ENCODE results near the gene CRYBA4.
A peak's percentile ranks its signal among the peaks of the same experiment; 100 is the strongest.

CRYBA4 gene

DNA sequence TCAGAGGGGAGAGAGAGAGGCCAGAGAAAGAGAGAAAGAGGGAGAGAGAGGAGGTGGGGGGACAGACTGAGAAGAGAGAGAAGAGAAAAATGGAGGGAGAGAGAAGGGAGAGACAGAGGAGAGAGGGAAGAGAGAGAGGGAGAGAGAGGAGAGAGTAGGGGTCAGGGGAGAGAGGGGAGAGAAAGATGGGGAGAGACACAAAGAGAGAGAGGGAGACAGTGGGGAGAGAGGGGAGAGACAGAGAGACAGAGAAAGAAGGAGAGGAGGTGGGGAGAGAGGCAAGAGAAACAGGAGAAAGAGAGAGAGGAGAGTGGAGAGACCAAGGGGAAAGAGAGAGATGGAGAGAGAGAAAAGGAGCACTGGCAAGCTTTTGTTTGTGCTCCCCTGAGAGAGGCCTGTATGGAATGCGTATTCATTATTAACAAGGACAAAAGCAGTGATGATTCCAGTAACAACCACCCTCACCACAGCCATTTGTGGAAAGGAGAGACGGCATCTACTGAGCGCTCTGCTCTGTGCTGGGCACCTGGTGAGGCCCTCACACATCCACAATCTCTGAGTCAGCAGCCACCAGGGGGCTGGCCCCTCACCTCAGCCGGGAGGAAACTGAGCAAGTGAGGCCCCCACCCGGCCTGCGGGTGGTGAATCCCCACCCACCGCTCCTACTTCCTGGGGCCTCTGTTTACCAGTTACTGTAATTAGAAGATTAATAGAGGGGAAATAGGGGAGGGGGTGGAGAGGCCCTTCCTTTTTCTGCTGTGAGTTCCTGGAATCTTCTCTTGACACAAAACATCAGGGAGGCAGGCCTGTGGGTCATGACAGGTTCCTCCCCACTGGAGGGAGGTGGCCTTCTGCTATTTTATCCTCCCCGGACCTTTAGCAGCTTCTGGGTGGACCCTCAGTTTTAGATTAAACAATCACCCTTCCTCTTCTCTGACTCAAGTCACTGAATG is 21.0 kb downstream of the CRYBA4 start:
- Histone ChIP-seq H3K9me3 (ENCODE audit: control insufficient read depth in 1 of 2, low read length in 2 of 2) (no peaks in the 10 kb centered on the region), H3K4me3 (ENCODE audit: low read depth in 1 of 2, low read length in 2 of 2) (no peak overlapping the region), H3K4me1 (ENCODE audit: control insufficient read depth in 1 of 2, insufficient read depth in 2 of 2, low read length in 2 of 2) (peaks cover 4 to 5% of the 10 kb centered on the region in 2 donors), H3K36me3 (ENCODE audit: control insufficient read depth in 1 of 2, insufficient read depth in 2 of 2, low read length in 2 of 2) (no peaks in the 10 kb centered on the region), H3K27me3 (ENCODE audit: control insufficient read depth in 1 of 2, insufficient read depth in 2 of 2, low read length in 2 of 2) (no peaks in the 10 kb centered on the region), H3K9ac (ENCODE audit: low read depth in 1 of 2, low read length in 2 of 2) (peak overlapping the region in 1 of 2 donors; percentile 3), H3K27ac (ENCODE audit: low read depth, low read length) (no peak overlapping the region)

DNA sequence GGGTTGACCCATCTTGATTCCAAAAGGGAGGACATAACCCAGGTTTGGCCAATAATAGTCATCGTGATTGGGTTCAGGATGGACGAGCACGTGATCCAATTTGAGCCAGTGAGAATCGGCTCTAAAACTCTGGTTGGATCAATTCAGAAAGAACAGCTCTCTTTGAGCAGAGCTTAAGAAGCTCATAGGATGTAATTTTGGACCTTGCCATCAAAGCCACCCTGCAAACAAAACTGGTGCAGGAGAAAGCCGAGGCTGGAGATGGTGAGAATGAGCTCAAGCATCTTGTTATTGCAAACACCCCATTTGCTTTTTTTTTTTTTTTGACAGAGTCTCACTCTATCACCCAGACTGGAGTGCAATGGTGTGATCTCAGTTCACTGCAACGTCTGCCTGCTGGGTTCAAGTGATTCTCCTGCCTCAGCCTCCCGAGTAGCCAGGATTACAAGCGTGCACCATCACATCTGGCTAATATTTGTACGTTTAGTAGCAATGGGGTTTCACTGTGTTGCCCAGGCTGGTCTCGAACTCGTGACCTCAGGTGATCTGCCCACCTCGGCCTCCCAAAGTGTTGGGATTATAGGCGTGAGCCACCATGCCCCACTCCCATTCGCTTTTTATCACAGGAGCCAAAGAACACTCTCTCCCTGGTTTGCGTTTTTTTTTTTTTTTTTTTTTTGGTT is 21.8 kb downstream of the CRYBA4 start:
- H3K27ac ChIP-seq (ENCODE audit: low read depth, low read length) = no peak overlapping the region
- no peaks in the 10 kb centered on the region for H3K36me3 ChIP-seq (ENCODE audit: control insufficient read depth in 1 of 2, insufficient read depth in 2 of 2, low read length in 2 of 2)
- no peak overlapping the region for H3K4me3 ChIP-seq (ENCODE audit: low read depth in 1 of 2, low read length in 2 of 2)
- peaks cover 4 to 5% of the 10 kb centered on the region in 2 donors for H3K4me1 ChIP-seq (ENCODE audit: control insufficient read depth in 1 of 2, insufficient read depth in 2 of 2, low read length in 2 of 2)
- no peak overlapping the region for H3K9ac ChIP-seq (ENCODE audit: low read depth in 1 of 2, low read length in 2 of 2)
- H3K9me3 ChIP-seq (ENCODE audit: control insufficient read depth in 1 of 2, low read length in 2 of 2) = no peaks in the 10 kb centered on the region
- H3K27me3 ChIP-seq (ENCODE audit: control insufficient read depth in 1 of 2, insufficient read depth in 2 of 2, low read length in 2 of 2) = peaks cover 0 to 4% of the 10 kb centered on the region in 2 donors

DNA sequence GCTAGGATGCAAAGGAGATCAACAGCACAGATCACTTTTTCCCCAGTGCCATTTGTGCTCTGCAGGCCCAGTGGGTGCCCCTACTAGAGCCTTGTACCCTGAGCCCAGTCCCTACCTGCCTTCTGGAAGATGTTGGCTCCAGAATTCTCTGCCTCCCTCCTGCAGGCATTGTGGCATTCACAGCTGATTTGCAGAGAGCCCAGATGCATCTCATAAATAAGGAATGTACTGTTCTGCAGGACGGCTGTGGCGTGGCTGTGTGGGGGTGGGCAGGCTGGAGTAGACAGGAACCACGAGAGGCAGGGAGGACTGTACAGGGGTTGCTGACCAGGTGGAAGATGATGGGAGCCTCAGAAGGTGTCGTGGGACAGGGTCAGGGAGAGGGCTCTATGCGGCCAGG is 24.4 kb downstream of the CRYBA4 start:
- H3K4me1 ChIP-seq (ENCODE audit: control insufficient read depth in 1 of 2, insufficient read depth in 2 of 2, low read length in 2 of 2) = peaks cover 4 to 5% of the 10 kb centered on the region in 2 donors
- no peak overlapping the region for H3K9ac ChIP-seq (ENCODE audit: low read depth in 1 of 2, low read length in 2 of 2)
- no peaks in the 10 kb centered on the region for H3K36me3 ChIP-seq (ENCODE audit: control insufficient read depth in 1 of 2, insufficient read depth in 2 of 2, low read length in 2 of 2)
- peaks cover under 1 to 7% of the 10 kb centered on the region in 2 donors for H3K27me3 ChIP-seq (ENCODE audit: control insufficient read depth in 1 of 2, insufficient read depth in 2 of 2, low read length in 2 of 2)
- H3K27ac ChIP-seq (ENCODE audit: low read depth, low read length) = no peak overlapping the region
- no peaks in the 10 kb centered on the region for H3K9me3 ChIP-seq (ENCODE audit: control insufficient read depth in 1 of 2, low read length in 2 of 2)
- no peak overlapping the region for H3K4me3 ChIP-seq (ENCODE audit: low read depth in 1 of 2, low read length in 2 of 2)

GRCh38 chr22:26648011-26648497 is 26.3 kb downstream of the CRYBA4 start:
- Histone ChIP-seq H3K9me3 (ENCODE audit: control insufficient read depth in 1 of 2, low read length in 2 of 2) (no peaks in the 10 kb centered on the region), H3K4me1 (ENCODE audit: control insufficient read depth in 1 of 2, insufficient read depth in 2 of 2, low read length in 2 of 2) (peaks cover 4 to 5% of the 10 kb centered on the region in 2 donors), H3K27me3 (ENCODE audit: control insufficient read depth in 1 of 2, insufficient read depth in 2 of 2, low read length in 2 of 2) (peaks cover 3 to 7% of the 10 kb centered on the region in 2 donors), H3K27ac (ENCODE audit: low read depth, low read length) (no peak overlapping the region), H3K4me3 (ENCODE audit: low read depth in 1 of 2, low read length in 2 of 2) (no peak overlapping the region), H3K9ac (ENCODE audit: low read depth in 1 of 2, low read length in 2 of 2) (no peak overlapping the region), H3K36me3 (ENCODE audit: control insufficient read depth in 1 of 2, insufficient read depth in 2 of 2, low read length in 2 of 2) (no peaks in the 10 kb centered on the region)

DNA sequence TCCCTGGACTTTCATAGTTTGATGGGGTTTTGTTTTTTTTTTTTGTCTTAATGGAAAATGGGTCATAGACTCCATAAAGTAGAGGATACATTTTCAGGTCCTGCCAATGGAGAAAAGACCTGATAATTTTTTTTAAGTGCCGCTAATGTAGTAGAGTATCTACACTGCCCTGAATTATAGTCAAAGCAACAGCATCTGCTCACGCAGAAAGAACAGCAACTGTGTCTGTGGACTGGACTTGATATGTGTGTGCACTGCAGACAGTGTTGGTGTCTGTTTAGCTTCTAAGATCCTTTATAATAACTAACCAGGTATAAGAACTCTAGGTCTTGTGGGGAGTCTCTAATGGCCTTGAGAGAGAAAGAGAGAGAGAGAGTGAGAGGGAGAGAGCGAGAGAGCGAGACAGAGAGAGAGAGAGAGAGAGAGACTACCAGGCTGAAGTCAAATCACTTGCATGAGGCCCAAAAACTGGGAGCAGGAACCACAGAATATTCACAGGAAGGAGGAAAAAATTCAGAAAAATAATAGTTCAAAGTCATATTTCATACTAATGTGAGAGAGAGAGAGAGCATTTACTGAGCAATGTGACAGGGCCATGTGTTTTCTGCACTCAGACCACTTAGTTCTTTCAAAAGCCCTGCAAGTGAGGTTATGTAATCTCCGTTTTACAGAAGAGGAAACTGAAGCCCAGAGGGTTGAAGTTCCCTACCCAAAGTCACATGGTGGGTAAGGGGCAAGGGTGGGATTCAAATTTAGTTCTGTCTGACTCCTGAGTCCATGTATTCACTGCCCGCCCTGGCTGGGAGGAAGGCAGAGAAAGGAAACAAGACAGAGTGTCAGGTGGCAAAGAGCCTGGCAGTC is 27.0 kb downstream of the CRYBA4 start:
- H3K9me3 ChIP-seq (ENCODE audit: control insufficient read depth in 1 of 2, low read length in 2 of 2) = no peaks in the 10 kb centered on the region
- no peak overlapping the region for H3K27ac ChIP-seq (ENCODE audit: low read depth, low read length)
- H3K36me3 ChIP-seq (ENCODE audit: control insufficient read depth in 1 of 2, insufficient read depth in 2 of 2, low read length in 2 of 2) = no peaks in the 10 kb centered on the region
- peaks cover 4 to 5% of the 10 kb centered on the region in 2 donors for H3K4me1 ChIP-seq (ENCODE audit: control insufficient read depth in 1 of 2, insufficient read depth in 2 of 2, low read length in 2 of 2)
- no peak overlapping the region for H3K9ac ChIP-seq (ENCODE audit: low read depth in 1 of 2, low read length in 2 of 2)
- no peak overlapping the region for H3K4me3 ChIP-seq (ENCODE audit: low read depth in 1 of 2, low read length in 2 of 2)
- H3K27me3 ChIP-seq (ENCODE audit: control insufficient read depth in 1 of 2, insufficient read depth in 2 of 2, low read length in 2 of 2) = peaks cover 3 to 7% of the 10 kb centered on the region in 2 donors

DNA sequence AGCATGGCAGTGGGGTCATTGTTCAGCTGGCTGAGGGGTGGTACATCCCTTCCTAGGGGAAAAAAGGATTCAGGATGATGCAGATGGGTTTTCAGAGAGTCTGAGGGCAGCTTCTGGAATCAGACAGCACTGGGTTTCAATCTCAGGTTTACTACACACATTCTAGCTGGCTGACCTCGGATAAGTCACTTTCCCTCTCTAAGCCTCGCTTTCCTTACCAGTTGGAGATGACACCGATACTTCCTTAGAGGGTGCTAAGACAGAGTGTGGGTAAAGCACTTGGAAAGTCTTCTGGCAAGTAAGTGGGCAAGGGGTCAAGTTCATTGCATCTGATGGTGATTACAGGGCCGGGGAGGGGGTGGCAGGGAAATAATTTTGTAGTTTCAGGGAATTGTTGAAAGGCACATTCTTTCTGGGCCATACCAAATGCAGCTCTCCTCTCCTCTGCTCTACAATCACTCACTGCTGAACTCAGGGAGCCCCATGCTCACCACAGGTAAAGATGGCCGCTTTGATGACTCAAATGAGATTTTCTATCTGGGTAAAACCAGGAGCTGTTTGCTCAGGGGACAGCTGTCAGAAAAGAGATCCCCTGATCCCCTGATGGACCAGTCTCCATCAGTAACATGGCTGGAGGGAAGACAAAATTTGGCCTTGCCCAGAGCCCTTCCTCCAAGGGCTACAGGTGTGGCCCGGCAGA is 29.1 kb downstream of the CRYBA4 start:
- Histone ChIP-seq H3K9me3 (ENCODE audit: control insufficient read depth in 1 of 2, low read length in 2 of 2) (no peaks in the 10 kb centered on the region), H3K4me1 (ENCODE audit: control insufficient read depth in 1 of 2, insufficient read depth in 2 of 2, low read length in 2 of 2) (no peaks in the 10 kb centered on the region), H3K27ac (ENCODE audit: low read depth, low read length) (no peak overlapping the region), H3K4me3 (ENCODE audit: low read depth in 1 of 2, low read length in 2 of 2) (no peak overlapping the region), H3K27me3 (ENCODE audit: control insufficient read depth in 1 of 2, insufficient read depth in 2 of 2, low read length in 2 of 2) (peaks cover 3 to 7% of the 10 kb centered on the region in 2 donors), H3K9ac (ENCODE audit: low read depth in 1 of 2, low read length in 2 of 2) (no peak overlapping the region), H3K36me3 (ENCODE audit: control insufficient read depth in 1 of 2, insufficient read depth in 2 of 2, low read length in 2 of 2) (no peaks in the 10 kb centered on the region)

- H3K9ac ChIP-seq (ENCODE audit: low read depth in 1 of 2, low read length in 2 of 2) = no peak overlapping the region
- H3K36me3 ChIP-seq (ENCODE audit: control insufficient read depth in 1 of 2, insufficient read depth in 2 of 2, low read length in 2 of 2) = no peaks in the 10 kb centered on the region
- no peak overlapping the region for H3K4me3 ChIP-seq (ENCODE audit: low read depth in 1 of 2, low read length in 2 of 2)
- H3K4me1 ChIP-seq (ENCODE audit: control insufficient read depth in 1 of 2, insufficient read depth in 2 of 2, low read length in 2 of 2) = peaks cover 0 to under 1% of the 10 kb centered on the region in 2 donors
- no peak overlapping the region for H3K27ac ChIP-seq (ENCODE audit: low read depth, low read length)
- no peaks in the 10 kb centered on the region for H3K9me3 ChIP-seq (ENCODE audit: control insufficient read depth in 1 of 2, low read length in 2 of 2)
- H3K27me3 ChIP-seq (ENCODE audit: control insufficient read depth in 1 of 2, insufficient read depth in 2 of 2, low read length in 2 of 2) = peaks cover 3 to 12% of the 10 kb centered on the region in 2 donors
Measured at GRCh38 chr22:26651815-26652214, 30.1 kb downstream of the CRYBA4 start.

DNA sequence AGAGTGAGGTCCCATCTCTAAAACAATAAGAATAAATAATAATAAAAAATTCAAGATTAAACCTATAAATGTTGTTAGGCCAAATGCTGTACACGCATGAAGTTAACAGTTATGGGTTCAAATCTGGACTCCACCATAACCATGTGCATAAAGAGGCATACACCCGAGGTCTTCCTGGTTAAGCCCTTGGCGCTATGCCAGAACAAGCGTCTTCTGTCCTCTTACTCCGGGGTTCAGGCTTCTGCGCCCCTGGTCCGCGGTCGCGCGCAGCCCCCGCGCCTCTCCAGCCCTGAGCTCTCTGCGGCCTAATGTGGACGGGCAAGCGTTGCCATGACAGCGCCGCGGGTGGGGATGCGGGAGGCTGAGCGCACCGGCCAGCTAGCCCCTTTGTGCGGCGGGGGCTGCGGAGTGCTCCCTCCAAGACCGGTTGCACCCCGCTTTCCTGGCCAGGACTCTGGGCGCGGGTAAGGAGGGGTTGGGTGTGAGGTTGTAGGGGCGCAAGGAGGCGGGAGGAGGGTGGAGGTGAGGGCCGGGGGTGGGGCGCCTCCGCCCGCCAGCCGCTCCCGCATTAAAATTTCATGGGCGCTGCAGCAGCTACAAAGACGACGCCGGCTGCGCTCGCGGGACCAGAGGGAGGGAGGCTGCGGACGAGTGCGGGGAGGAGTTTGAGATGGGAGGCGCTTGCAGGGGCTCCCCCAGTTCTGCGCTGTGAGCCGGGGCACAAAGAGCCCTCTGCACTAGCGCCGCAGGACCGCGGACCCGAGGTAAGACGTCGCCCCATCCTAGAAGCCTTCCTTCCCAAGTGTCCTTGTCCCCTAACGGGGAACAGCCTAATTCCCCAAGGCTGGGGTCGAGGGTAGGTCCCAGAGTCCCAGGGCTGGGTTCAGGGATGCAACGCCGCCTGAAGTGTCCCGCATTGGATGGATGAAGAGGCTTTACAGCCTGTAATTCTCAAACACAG is 35.4 kb downstream of the CRYBA4 start, which contains the start of gene MIAT:
Gene MIAT (plus strand): TSS at position 698 of the 961 bp plus-strand sequence.
- no peaks in the 10 kb centered on the region for H3K9me3 ChIP-seq (ENCODE audit: control insufficient read depth in 1 of 2, low read length in 2 of 2)
- H3K4me3 ChIP-seq (ENCODE audit: low read depth in 1 of 2, low read length in 2 of 2) = peak within 1 kb of the TSS; percentile 56 to 66
- no peaks in the 10 kb centered on the region for H3K36me3 ChIP-seq (ENCODE audit: control insufficient read depth in 1 of 2, insufficient read depth in 2 of 2, low read length in 2 of 2)
- H3K27ac ChIP-seq (ENCODE audit: low read depth, low read length) = no peak within 1 kb of the TSS
- peaks cover 0 to 21% of the 10 kb centered on the region in 2 donors for H3K4me1 ChIP-seq (ENCODE audit: control insufficient read depth in 1 of 2, insufficient read depth in 2 of 2, low read length in 2 of 2)
- peak within 1 kb of the TSS; percentile 15 to 47 for H3K9ac ChIP-seq (ENCODE audit: low read depth in 1 of 2, low read length in 2 of 2)
- H3K27me3 ChIP-seq (ENCODE audit: control insufficient read depth in 1 of 2, insufficient read depth in 2 of 2, low read length in 2 of 2) = peaks cover 24 to 31% of the 10 kb centered on the region in 2 donors
